GM18861 (cell line): Measurements from ENCODE around the gene WASF2.

Experiments used
- ATAC-seq: cut with Tn5 transposase; IDR thresholded peaks from one replicate; pipeline ENCODE4 v1.9.1; 2021; ENCODE audit not compliant: unreplicated experiment

Gene WASF2

DNA sequence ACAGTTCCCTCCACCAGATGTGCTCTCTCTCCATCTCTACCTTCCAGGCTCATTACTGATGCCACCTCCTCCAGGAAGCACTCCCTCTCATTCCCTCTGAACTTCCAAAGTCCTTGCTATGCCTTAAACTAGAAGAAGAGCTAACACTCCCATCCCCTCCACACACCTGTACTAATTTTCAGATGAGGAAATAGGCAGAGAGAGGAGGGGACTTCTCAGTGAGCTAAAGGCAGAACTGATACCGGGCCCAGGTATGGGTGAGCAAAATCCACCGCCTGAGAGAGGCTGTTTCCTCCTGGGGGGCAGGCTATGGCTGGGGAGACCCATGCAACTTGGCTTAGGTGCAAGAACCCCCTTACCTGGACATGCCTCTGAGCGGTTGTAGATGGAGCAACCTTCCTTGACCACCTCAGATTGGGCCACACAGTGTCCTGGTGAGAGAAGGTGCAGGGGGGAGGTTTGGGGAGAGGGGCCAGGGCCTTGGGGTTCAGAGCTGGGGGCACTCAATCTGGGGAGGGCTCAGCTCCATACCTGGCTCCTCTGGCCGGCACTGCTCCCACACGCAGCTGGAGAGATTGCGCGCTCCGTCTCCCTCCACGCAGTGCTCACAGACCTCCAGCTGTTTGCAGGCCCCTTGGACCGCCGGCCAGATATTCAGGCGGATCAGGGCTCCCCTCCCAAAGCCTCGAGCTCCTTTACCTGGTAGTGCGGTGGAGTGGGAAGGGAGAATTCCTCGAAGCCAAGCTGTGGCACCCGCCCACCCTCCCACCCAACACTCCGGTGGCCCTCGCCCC is 107.8 kb downstream of the WASF2 start:
- no peak for ATAC-seq

DNA sequence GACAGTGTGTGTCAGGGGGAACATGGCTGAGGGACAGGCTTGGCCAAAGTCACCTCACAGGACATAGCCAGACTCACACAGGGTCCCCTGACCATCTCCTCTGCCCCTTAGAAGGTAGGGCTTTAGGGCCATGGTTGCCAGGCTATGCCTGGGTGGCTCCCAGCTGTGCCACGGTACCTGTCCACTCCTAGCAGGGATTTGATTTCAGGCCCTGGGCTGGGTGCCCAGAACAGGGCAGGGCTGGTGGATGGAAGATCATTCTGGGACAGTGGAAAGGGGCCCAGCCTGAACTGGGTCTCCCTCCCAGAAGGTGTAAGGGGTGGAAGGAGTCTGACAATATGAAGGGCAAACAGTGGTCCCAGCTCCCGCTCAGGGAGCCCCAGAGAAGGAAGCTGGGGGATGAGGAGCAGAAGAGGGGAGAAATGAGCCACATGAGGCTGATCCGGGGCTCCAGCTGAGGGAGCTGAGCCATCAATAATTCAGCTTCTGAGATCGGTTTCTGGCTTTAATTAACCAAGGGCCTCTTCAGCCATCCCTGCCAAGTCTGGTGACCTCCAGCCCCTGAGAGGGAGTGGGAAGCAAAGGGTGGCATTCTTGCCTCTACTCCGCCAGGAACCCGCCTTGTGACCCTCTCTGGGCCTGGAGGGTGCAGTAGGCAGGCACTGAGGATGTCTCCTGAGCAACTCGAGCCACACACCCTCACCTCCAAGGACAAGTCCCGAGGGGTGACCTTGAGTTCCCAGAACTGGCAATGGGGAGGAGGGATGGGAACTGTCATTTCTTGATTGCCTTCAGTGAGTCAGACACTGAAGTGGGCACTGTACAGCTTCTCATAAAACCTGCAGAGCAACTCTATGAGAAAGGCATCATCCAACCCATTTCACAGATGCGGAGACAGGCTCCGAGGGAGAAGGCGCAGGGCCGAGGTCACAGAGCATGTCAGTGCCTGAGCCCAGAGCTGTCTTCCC is 108.9 kb downstream of the WASF2 start:
- no peak for ATAC-seq

DNA sequence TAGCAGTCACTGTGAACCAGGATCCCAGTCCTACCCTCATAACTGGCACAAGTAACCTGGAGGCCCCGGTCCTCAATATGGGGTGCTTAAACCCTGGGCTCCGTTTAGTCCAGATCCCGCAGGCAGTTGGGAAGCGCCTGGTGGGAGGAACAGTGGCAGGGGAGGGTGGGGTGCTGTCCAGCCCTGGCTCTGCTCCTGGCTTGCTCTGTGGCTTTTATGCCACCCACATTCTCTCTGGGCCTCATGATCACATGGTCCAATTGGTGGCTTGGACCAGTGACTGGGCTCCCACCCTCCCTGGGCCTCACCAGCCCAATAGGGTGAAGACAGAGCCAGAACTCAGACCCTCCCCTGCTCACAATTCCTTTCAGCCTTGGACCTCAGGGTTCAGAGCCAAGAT is 109.7 kb downstream of the WASF2 start:
- ATAC-seq = no peak

DNA sequence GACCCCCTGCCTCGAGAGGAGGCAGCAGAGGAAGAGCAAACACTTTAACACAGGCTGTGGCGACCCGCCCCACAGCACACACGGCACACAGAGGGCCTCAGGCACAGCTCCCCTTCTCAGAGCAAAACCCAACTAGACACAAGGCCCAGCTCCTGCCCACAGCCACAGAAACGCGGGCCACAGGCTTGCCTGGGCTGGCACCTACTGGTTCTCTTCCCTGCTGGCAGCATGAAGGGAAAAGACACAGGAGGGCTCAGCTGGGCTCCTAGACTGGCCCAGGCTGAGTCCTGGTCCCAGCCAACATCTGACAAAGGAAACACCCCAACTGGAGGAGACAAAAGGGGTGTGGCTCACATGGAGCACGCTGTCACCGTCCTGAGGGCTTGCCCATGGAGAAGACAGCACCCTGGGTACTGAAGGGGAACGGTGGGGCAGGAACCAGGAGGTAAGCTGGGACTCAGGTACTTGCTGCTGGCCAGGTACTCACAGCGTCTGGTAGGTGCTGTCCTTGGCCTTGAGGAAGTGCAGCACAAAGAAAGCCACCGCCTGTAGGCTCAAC is 110.3 kb downstream of the WASF2 start:
- no peak for ATAC-seq

DNA sequence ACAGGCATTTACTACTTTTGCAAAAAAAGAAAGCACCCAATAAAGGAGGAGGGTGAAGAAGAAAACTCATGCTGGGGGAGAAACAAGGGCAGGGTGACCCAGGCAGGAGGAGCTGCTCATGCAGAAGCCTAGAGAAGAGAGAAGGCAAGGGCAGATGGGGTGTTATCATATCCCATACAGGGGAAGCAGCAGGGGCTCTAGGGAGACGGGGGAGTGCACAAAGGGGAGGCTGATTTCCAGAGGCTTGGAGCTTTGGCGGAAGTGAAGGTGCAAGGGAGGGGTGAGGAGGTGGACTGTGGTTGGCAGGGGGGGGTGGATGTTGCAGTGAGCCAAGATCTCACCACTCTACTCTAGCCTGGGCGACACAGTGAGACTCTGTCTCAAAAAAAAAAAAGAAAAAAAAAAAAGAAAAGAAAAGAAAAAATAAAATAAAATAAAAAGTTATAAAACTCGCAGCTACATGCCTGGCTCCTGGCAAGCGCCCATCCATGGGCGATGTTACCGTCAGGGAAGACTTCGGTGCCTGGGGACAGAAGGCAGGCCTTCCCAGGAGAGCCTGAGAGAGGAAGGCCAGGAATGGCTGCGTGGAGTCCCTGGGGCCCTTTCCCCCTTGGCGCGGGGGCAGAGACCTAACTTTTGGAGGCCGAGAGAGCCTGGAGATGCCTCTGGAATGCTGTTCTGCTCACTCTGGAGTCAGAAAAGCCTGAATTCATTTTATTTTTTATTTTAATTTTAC is 112.0 kb downstream of the WASF2 start:
- ATAC-seq = no peak

DNA sequence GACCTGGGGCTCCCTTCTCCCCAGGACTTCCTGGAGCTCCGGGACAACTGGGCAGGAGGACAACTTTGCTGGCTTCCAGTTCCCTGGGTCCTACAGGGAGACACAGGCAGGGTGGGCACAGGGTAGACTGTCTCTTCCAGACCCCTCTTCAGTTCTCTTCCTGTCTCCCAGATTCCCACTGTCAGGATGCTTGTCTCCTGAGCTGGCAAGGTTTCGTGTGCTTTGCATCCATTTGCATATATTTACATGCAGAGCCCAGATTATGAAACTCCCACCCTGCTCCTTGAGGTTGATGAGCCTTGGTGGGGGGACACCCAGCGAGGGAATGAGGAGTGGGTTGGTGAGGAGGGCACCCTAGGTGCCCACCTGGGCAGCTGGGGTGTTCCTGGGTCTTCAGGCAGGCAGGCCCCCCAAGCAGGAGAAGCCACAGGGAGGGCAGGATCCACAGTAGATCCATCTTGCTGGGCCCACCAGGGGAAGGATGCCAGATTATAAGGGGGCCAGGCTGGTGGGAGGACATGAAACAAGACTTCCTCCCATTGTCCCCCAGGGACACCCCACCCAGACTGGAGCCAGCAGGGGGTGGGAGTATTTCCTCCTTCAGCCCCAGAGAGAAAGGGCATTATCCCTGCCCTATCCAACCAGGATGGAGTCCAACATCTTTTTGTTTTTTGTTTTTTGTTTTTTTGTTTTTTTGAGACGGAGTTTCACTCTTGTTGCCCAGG is 115.4 kb downstream of the WASF2 start, which contains the start of gene FCN3:
TSS of gene FCN3 (minus strand) at position 463 of the 725 bp plus-strand sequence. CDS start at position 457, 6 bp downstream.
- ATAC-seq = no peak

DNA sequence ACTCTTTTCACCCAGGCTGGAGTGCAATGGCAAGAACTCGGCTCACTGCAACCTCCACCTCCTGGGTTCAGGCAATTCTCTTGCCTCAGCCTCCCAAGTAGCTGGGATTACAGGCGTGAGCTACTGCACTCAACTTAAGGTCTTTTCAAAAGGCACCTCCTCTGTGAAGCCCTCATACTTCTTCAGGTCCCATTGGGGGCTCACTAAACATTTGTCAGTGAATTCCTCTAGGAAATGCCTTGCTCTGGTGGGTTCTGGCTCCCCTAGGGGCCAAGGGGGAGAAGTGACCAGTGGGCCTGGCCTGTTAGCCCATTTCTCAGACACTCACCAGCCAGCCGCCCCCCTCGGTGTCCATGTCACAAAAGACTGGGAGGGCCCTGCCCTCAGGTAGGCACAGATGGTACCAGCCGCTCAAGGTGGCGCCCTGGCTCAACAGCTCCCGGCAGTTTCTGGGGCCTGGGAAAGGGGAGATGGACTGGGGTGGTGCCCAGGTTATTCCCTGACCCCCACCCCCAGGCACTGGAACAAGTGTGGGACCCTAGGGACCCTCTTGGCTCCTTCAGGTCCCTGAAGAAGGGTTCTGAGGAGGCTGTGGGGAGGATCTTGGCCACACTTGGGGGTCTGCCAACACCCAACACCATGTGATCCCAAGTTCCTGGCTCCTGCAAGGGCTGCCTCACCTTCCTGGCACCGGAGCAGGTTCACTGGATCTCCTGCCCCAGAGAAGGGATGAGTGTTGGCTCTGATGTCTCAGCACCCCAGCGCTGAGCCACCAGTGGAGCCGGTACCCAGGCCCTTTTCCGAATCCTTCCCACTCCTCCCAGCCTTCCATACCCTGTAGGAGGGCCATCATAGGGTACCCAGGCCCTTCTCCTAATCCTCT is 116.9 kb downstream of the WASF2 start:
- no peak for ATAC-seq

DNA sequence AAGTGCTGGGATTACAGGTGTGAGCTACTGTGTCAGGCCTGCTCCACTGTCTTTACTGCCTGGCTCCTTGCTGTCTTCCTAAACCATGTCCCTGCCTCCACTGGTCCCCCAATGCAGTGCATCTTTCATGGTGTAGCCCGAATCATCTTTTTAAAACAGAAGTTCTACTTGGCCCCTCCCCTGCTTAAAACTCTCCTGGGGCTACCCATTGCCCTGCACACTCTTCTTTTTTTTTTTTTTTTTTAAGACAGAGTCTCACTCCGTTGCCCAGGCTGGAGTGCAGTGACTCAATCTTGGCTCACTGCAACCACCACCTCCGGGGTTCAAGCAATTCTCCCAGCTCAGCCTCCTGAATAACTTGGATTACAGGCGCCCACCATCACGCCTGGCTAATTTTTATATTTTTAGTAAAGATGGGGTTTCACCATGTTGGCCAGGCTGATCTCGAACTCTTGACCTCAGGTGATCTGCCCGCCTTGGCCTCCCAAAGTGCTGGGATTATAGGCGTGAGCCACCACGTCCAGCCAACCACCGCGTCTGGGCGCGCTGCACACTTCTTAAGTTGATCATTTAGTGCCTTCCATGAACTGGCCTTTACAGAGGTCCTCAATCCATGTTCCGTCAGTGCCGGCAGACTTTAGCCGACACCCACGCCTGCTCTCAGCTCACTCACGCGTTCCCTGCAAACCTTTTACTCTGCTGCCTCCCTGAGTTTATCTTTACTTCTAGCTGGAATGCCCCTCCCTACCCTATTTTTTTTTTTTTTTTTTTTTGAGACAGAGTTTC is 117.8 kb downstream of the WASF2 start:
- no peak for ATAC-seq

DNA sequence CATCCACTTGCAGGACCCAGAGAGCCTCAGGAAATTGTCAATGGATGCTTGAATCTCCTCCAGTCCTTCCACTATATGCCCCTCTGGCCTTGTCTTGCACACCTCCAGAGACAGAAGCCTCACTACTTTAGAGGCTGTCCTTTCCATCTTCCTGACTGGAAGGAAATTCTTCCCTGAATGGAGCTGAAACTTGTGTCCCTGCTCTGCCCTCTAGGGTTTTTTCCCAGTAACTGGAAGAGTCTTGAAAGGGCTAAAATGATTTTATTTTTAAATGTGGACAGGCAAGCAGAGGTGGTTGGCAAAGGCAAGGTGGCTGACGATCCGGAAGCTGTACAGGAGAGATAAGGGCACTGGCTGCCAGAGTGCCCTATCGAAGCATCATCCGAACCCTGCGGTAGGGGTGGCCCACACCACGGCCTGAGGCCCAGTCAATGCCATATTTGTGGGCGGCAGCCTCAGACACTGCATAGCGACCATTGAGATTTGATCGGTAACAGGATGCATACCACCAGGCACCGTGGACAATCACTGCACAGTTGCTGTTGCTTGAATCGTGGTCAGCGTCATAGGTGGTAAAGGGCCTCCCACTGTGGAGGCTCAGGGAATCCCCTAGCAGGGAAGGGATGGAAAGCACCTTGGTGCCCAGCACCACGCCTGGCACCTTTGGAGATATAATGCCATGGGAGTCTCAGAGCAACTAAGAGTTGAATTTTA is 120.9 kb downstream of the WASF2 start:
- ATAC-seq = no peak

DNA sequence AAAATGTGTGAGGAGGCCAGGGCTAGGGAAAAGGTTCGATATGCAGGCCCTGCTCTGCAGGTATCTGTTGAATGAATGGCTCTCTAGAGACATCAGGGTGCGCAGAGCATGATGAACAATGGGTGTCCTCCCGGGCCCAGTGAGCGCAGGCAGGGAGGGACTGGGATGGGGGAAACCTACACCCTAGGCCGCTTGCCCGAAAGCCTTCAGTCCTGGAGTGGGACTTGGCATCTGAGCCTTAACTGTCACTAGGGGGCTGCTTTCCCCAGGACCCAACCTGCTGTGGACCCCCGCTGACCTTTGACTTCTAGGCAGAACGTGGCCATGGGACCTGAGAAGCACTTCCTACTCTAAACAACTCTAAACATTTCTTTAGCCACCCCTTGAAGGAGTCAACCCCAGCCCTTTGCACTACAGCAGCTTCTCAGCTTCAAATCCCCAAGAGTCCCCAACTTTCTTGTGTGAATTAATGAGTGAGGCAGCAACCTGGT is 122.8 kb downstream of the WASF2 start:
- ATAC-seq = no peak

DNA sequence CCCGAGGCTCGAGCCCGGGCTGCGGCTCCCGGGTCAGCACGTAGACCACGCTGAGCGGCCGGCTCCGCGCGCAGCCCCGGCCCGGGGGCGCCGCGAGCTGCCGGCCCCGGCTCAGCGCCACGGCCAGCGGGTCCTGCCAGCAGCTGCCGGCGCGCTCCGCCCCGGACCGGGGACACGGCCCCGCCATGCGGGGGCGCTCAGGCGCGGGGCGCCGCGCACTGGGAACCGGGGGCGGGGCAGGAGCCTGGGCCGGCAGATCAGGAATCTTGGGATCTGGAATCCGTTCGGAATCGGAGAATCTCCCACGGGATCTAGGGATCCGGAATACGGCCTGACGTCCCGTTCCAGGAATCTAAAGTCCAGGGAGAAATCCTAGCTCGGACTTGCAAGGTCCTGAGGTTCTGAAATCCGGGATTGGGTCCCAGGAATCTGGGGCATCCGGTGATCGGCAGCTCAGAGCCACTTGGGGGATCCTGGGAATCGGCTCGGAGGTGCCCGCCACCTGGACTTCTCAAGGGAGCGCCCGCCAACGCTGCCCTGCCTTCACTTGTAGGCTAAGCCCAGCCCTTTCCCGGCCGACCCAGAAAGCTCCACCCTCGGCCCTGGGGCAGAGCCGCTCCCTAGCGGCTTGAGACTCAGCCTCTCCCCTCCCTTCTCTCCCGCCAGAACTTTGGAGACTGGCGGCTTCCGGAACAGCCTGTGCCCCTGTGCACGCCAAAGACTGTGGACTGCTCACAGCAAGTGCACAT is 123.4 kb downstream of the WASF2 start, which contains the start of gene MAP3K6:
TSS of gene MAP3K6 (minus strand) at position 551 of the 749 bp plus-strand sequence. CDS start at position 187, 364 bp downstream.
- ATAC-seq = no peak

DNA sequence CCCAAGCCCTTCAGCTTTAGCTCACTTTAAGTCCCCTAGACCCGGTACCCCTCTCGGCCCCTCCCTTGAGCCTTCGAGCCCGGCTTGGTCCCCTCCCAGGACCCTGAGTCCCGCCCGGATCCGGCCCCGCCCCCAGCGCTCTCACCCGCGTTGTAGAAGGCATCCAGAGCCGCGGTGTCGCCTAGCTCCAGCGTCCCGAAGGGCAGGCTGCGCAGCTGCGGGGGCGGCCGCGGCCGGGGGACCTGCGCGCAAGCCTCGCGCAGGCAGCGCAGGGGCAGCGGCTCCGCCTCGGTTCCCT is 123.9 kb downstream of the WASF2 start:
- no peak for ATAC-seq

DNA sequence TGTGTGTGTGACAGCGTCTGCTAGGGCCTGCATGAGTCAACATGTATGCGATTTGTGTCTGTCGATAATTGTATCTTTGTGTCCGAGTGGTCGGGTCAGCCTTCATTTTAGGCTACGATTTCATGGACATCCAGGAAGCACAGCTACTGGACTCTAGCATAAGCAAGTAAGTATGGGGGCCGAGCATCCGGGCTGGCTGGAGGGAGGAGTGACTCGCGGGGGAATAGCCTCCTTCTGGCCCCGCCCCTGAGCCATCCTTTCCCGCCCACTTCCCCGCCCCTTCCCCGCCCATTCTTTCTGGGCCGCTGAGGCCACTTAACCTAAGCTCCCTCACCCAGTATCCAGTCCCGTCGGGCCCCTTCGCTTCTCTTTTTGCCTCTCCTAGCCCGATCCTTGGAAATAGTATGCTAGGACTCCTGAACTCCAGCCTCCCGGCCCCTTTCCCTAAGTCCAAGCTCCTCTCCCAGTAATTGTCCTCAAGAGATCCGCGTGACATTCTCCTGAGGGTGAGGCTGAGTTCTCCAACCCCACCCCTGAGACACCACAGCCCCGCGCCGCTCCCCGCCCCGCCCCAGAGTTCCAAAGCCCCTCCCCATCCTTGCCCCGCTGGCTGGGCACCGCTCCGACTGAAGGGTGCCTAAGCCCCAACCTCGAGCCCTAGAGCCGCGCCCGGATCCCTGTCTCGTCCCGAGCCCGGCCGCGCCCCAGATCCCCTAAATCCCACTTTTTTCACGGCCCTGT is 124.4 kb downstream of the WASF2 start:
- ATAC-seq = no peak

DNA sequence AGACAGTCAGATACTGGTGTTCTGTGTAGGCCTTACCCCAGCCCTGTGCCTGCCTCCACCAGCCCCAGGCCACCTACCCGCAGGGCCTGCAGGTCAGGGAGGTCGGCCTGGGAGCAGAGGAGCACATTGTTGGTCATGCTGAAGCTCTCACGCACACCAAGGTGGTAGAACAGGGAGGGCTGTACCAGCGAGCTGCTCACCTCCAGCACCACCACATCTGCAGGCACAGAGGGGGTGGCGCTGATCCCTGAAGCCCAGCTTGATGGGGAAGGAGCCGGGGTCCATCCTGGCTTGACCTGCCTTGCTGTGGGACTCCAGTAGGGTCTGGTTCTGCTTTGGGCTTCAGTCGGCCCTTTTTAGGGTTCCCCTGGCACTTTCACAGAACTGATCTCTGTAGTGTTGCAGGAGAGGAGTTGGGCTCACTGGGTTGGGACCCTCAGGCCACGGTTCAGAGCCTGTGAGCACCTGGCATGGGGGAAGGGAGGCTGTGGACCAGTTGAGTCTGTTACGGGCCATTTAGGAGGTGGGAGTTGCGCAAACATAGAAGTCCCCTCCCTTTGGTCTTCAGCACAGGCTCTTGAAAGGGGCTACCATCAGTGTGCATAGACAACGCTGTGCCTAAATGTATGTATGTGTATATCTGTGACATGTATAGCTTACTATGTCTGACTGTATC is 125.1 kb downstream of the WASF2 start:
- ATAC-seq = no peak

DNA sequence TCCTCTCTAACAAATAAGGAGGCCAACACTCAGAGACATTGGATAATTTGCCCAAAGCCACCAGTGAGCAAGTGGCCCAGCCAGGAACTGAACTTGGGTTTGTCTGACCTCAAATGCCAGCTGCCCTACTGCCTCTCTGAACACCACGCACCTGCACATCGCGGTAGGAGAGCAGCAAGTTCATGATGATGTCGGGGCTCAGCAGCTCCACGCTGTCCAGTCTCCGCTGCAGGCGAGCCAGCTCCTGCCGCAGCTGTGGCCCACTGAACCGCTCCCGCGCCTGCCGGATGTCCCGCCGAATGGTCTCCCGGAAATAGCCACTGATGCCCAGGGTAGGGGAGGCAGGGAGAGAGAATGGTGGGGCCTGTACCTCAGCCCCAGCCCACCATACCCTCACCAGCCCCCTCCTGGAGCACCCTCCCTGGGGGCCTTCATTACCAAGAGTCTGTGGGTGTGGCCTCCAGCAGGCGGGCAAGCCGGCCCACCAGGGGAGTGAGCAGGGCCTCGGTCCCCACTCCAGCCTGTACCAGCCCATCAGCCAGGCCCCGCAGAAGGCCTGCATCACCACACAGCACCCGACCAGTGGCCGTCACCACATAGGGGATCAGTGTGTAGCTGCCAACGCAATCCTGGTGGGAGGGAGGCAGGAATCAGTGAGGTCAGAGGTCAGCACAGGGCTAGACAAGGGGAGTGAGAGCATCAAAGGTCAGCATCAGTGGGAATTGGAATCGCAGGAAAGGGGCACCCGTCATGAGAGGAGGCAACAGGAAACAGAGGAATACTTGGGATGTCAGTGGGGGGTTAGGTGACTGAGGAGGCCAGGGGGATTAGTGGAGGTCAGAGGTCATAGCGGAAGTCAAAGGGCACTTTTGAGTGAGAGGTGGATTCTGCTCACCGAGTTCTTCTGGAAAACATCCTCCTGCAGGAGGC is 125.9 kb downstream of the WASF2 start:
- no peak for ATAC-seq
